GM18951 (cell line): Measurements from ENCODE around the gene NRGN.

Source experiments
- POLR2A ChIP-seq: IDR thresholded peaks from 4 replicates; pipeline ENCODE4 v1.6.1; 2011; ENCODE audit warnings: mild to moderate bottlenecking; ENCODE audit not compliant: insufficient read length, insufficient read depth; ENCODE audit errors: extremely low read depth
- in situ Hi-C: fragments of 300-500 bp; cut with MboI; formaldehyde crosslinking; loops from one replicate; pipeline ENCODE4 v1.12.0; 2022; ENCODE audit warnings: low sequenced_read_pairs, mixed read lengths, inconsistent platforms; ENCODE audit not compliant: unreplicated experiment

The NRGN gene

DNA sequence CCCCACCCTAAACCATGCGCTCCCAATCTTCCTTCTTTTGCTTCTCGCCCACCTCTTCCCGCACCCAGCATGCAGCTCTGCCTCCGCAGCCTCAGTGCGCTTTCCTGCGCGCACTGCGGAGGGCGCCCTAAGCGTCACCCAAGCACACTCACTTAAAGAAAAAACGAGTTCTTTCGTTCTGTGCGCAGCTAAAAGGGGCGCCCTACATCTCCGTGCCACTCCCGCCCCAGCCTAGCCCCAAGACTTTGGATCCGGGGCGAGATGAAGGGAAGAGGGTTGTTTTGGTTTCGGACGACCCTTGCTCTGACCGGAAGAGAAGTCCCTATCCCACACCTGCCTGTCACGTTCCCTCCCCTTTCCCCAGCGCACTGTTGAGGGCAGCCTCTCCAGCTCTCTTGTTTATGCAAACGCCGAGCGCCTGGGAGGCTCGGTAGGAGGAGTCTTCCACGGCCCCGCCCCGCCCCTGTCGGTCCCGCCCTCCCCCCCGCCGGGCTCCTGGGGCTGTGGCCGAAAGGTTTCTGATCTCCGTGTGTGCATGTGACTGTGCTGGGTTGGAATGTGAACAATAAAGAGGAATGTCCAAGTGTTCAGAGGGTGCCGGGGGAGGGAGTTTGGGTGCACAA, 7.0 kb downstream of the NRGN start:
- TF ChIP-seq POLR2A, result peak; percentile 74
- in situ Hi-C loops, result no loop called here

- in situ Hi-C loops, result no loop called here
- no peak for TF ChIP-seq POLR2A
Measured at GRCh38 chr11:124747406-124748099, 7.8 kb downstream of the NRGN start.

- in situ Hi-C loops, result no loop called here
- no peak for TF ChIP-seq POLR2A
Measured at GRCh38 chr11:124748100-124748418, 8.3 kb downstream of the NRGN start.

DNA sequence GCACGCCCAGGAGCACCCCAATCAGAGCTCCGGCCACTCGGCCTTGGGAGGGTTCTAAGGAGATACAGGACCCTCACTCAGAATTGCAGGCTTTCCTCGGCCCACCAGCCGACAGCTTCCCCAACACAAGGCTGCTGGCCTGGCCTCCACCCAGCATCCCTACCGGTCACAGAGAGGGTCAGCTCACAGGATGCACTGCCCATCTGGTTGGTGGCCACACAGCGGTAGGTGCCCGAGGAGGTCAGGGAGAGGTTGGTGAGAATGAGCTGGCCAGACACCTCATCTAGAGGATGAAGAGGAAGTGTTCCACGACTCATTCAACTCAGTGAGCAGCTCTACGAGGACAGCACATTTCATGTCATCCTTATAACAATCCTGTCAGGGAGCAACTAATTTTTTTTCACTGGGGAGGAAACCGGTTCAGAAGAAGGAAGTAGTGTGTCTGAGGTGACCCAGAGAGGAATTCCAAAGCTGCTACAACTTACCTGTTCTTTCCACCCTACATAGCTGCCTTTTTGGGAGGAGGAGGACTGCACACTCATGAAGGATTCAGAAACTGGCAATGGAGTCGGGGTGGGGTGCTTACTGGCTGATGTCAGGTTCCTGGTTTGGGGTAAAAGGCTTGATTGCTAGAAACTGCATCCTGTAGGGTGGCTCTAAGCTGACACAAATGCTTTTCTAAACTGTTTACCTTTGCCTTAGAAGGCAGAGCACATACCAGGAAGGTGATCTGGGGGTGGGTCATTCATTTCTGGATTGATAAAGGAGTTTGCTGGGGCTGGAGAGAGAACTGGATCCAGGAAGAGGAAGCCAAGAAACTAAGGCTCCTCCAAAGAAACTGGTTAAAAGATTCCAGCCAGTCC, 9.0 kb downstream of the NRGN start:
- in situ Hi-C loops, result no loop called here
- TF ChIP-seq POLR2A, result no peak

DNA sequence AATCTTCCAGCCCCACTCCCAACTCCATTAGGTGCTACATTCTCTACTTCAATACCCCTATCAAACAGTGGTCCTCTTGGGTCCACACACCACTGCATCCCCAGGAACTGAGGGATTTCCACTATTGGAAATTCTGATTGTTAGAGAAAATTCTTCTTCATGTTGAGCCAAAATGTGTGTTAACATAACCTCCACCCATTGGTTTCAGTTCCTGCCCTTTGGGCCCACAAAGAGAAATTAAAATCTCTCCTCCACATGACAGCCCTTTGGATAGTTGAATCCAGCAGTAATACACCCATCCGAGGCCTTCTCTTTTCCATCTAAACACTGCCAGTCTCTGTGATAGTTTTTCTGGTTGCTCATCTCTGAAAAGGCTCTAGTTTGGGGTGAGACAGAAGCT, 10.2 kb downstream of the NRGN start:
- in situ Hi-C loops, result no loop called here
- TF ChIP-seq POLR2A, result no peak

- no peak for TF ChIP-seq POLR2A
- in situ Hi-C loops, result no loop called here
Measured at GRCh38 chr11:124751391-124751740, 11.6 kb downstream of the NRGN start.

DNA sequence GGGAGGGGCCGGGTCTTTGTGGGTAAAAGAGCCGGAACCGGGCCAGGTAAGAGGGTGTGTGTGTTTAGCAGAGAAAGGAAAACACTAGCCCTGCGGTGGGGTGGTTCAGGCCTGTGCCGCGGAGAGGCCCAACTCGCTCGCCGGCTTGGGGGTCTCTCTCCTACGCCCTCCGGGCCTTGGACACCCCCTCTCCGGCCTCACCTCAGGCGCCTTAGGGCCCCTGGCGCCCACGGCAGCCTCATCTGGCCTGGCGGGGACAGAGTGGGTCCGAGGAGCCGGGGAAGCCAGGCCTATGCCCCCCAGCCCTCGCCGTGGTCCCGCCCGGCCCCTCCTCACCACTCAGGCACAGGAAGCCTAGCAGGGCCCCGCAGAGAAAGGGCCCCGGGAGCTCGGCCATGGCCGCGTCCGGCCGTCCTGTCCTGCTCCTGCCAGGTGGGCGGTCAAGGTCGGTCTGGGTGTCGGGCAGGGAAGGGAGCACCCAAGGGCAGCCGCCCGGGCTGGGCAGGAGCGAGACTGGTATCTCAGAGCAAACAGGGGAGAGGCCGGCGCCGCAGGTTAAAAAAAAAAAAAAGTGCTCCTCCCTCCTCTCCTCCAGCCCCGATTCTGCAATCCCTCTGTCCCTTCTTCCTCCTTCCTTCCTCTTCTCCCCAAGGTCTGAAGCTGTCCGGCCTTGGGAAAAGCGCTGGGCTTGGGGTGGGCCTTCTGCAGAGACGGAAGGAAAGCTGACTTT, 12.2 kb downstream of the NRGN start, which contains the start of gene VSIG2:
VSIG2 (minus strand) TSS at position 515 of the 730 bp plus-strand sequence; CDS start at position 397, 118 bp downstream.
- no peak for TF ChIP-seq POLR2A
- in situ Hi-C loops, result no loop called here

DNA sequence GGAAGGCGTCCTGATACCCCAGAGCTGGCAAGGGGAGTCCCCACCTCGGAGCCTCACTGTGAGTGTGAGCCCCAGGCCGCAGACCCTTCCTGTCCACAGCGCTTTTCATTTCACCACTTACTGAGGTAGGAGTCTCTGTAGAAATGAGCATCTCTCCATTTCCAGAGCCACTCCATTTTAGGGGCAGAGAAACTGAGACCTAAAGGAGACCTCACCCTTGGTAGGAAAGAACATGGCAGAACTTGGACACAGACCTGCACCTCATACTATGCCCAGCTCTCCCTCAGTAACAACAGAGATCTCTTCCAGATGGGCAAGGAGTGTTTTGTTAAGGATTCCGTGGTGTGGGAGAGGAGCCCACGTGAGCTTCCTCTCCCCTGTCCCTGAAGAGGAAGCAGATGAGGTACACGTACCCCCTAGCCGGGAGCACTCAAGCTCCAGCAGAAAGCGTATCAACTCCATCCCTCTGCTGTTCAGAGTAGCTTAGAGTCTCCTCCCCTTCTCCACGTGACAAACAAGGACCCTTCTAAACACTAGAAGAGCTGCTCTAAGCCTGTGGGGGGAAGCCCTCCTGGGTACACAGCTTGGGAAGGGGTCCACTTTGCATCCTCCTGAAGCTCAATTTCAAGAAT, 12.8 kb downstream of the NRGN start:
- in situ Hi-C loops, result no loop called here
- no peak for TF ChIP-seq POLR2A

- no peak for TF ChIP-seq POLR2A
- in situ Hi-C loops, result no loop called here
Measured at GRCh38 chr11:124753205-124753604, 13.5 kb downstream of the NRGN start.

GRCh38 chr11:124753624-124754023, 13.9 kb downstream of the NRGN start:
- no peak for TF ChIP-seq POLR2A
- in situ Hi-C loops, result no loop called here

DNA sequence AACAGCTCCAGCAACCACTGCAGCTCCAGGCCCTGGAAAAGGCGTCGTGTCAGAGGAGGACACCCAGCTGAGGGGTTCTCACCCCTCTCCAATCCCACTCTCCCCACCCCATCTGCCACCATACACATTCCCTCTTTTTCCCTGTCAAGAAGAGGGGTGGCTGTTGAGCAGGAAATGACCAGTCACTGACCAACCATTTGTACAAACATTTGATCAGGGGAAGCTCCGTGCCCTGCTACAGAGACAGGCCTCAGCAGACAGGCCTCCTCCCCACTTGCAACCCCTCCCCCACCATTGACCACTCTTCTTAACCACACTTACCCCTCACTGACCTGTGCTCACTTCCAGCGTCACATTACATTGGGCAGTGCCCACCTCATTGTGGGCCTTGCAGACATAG, 14.6 kb downstream of the NRGN start:
- no peak for TF ChIP-seq POLR2A
- in situ Hi-C loops, result no loop called here

- TF ChIP-seq POLR2A, result no peak
- in situ Hi-C loops, result no loop called here
Measured at GRCh38 chr11:124754710-124755109, 15.0 kb downstream of the NRGN start.

DNA sequence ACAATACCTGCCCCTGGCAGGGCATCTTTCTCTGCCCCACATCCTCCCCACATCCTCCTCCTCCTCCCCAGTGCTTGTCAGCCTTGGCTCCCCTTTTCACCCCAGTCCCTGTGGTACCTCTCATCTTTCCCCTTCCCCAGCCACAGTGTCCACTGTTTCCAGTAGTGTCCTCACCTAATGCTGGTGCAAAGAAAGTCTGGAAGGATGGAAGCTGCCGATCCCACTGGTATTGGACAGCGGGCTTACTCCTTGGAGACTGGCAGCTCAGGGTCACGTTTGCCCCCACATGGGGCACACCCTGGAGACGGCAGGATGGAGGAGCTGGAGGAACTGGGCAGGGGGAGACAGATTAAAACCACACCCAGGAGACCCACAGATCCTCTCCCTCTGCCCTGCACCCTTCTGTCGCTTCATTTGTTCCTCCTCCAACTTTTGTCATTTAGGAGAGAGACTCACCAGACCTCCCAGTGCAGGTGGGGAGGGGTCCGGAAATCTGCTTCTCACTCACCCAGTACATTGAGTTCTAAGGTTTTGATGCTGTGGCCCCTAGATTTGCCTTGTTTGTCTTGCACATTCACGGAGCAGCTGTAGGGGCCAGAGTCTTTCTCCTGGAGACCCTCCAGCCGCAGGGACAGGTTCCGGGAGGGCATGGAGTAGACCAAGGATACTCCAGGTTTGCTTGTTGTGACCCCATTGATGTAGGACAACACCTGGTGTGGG, 16.5 kb downstream of the NRGN start:
- no peak for TF ChIP-seq POLR2A
- in situ Hi-C loops, result no loop called here
